Activated T-cell treated with anti-CD3 and anti-CD28 coated beads, Interleukin-2, amount 50 U/mL, for 72 hours (primary cell): Measurements from ENCODE around the gene GRIN1. TPM values are rescaled to one million over a fixed set of nuclear protein-coding genes. Genes with fewer than 3 reads are reported as not detected.

Experiments
- ATAC-seq, 2 donors: fragments of 150-1000 bp; cut with Tn5 transposase; replicated peaks in 1 of 2; 2 replicates each; pipeline ENCODE4 v1.10.0; 2021; ENCODE audit warnings: moderate library complexity in 2 of 2, mild to moderate bottlenecking in 1 of 2
- DNase-seq, 2 donors: peaks; one replicate each; pipeline ENCODE4 v3.0.0; 2021 to 2022; ENCODE audit warnings: mixed read lengths in 1 of 2
- H3K27ac Mint-ChIP-seq: one replicate; pipeline ENCODE4 v1.8.0; 2022; ENCODE audit warnings: mild to moderate bottlenecking, moderate library complexity, mixed read lengths
- H3K27me3 Mint-ChIP-seq: one replicate; pipeline ENCODE4 v1.8.0; 2022; ENCODE audit warnings: low read depth, mixed read lengths
- H3K36me3 Mint-ChIP-seq, 2 donors: one replicate each; pipeline ENCODE4 v1.8.0; 2022; ENCODE audit warnings: mixed read lengths in 2 of 2, mild to moderate bottlenecking in 1 of 2; ENCODE audit not compliant: insufficient read depth in 2 of 2
- H3K4me1 Mint-ChIP-seq: one replicate; pipeline ENCODE4 v1.8.0; 2022; ENCODE audit warnings: low read depth, mixed read lengths
- H3K4me3 Mint-ChIP-seq, 2 donors: one replicate each; pipeline ENCODE4 v1.8.0; 2022; ENCODE audit warnings: mild to moderate bottlenecking in 2 of 2, mixed read lengths in 2 of 2, moderate library complexity in 2 of 2
- H3K9me3 Mint-ChIP-seq, 2 donors: one replicate each; pipeline ENCODE4 v1.8.0; 2022; ENCODE audit warnings: mixed read lengths in 2 of 2
- total RNA-seq, 2 donors: library from RNA; stranded (reverse); gene quantifications; one replicate each; pipeline ENCODE4 v1.2.3, GENCODE V29; 2022

Gene GRIN1
- total RNA-seq, 2 donors from 2014 or later = 0.38 to 1.2 TPM

- ATAC-seq (no peak), DNase-seq (no peak)
- Mint-ChIP-seq H3K4me3 (no peak overlapping the region), H3K27ac (no peak overlapping the region), H3K4me1 (peaks cover 6% of the 10 kb centered on the region), H3K27me3 (peaks cover 27% of the 10 kb centered on the region), H3K9me3 (no peaks in the 10 kb centered on the region), H3K36me3 (no peaks in the 10 kb centered on the region)
Observed at GRCh38 chr9:137171149-137171900, 32.4 kb downstream of the GRIN1 start.

- H3K27me3 Mint-ChIP-seq = peaks cover 21% of the 10 kb centered on the region
- DNase-seq (no peak), ATAC-seq (no peak)
- no peak overlapping the region for H3K4me3 Mint-ChIP-seq
- no peaks in the 10 kb centered on the region for H3K9me3 Mint-ChIP-seq
- peaks cover 6% of the 10 kb centered on the region for H3K4me1 Mint-ChIP-seq
- H3K27ac Mint-ChIP-seq = no peak overlapping the region
- no peaks in the 10 kb centered on the region for H3K36me3 Mint-ChIP-seq
Observed at GRCh38 chr9:137172901-137173795, 34.2 kb downstream of the GRIN1 start.

GRCh38 chr9:137173796-137174664 is 35.1 kb downstream of the GRIN1 start:
- DNase-seq = no peak
- peaks cover 21% of the 10 kb centered on the region for H3K27me3 Mint-ChIP-seq
- ATAC-seq = no peak
- H3K9me3 Mint-ChIP-seq = no peaks in the 10 kb centered on the region
- no peaks in the 10 kb centered on the region for H3K36me3 Mint-ChIP-seq
- H3K4me1 Mint-ChIP-seq = peaks cover 6% of the 10 kb centered on the region
- H3K27ac Mint-ChIP-seq = no peak overlapping the region
- no peak overlapping the region for H3K4me3 Mint-ChIP-seq

GRCh38 chr9:137174722-137175293 is 35.9 kb downstream of the GRIN1 start:
- H3K36me3 Mint-ChIP-seq = no peaks in the 10 kb centered on the region
- no peaks in the 10 kb centered on the region for H3K9me3 Mint-ChIP-seq
- no peak overlapping the region for H3K4me3 Mint-ChIP-seq
- ATAC-seq (peak in 1 of 2 donors; percentile 10), DNase-seq (no peak)
- peaks cover 21% of the 10 kb centered on the region for H3K27me3 Mint-ChIP-seq
- peaks cover 6% of the 10 kb centered on the region for H3K4me1 Mint-ChIP-seq
- H3K27ac Mint-ChIP-seq = no peak overlapping the region

GRCh38 chr9:137175345-137175961 is 36.5 kb downstream of the GRIN1 start:
- Mint-ChIP-seq H3K4me3 (no peak overlapping the region), H3K36me3 (no peaks in the 10 kb centered on the region), H3K4me1 (peaks cover 6% of the 10 kb centered on the region), H3K27me3 (peaks cover 16% of the 10 kb centered on the region), H3K27ac (no peak overlapping the region), H3K9me3 (no peaks in the 10 kb centered on the region)
- ATAC-seq = no peak
- no peak for DNase-seq

- Mint-ChIP-seq H3K4me1 (peaks cover 6% of the 10 kb centered on the region), H3K36me3 (no peaks in the 10 kb centered on the region), H3K9me3 (no peaks in the 10 kb centered on the region), H3K27ac (no peak overlapping the region), H3K27me3 (peaks cover 10% of the 10 kb centered on the region), H3K4me3 (no peak overlapping the region)
- peak; percentile 38 to 39 for ATAC-seq
- DNase-seq = peak in 1 of 2 donors; percentile 33
Observed at GRCh38 chr9:137176302-137177182, 37.6 kb downstream of the GRIN1 start.

- H3K36me3 Mint-ChIP-seq = peaks cover 3% of the 10 kb centered on the region in 2 donors
- H3K9me3 Mint-ChIP-seq = no peaks in the 10 kb centered on the region
Observed at GRCh38 chr9:137178201-137178938, 39.4 kb downstream of the GRIN1 start.

GRCh38 chr9:137178939-137179630 is 40.1 kb downstream of the GRIN1 start:
- H3K4me1 Mint-ChIP-seq = no peaks in the 10 kb centered on the region
- no peaks in the 10 kb centered on the region for H3K9me3 Mint-ChIP-seq
- no peaks in the 10 kb centered on the region for H3K27me3 Mint-ChIP-seq
- ATAC-seq (no peak), DNase-seq (no peak)
- H3K4me3 Mint-ChIP-seq = no peak overlapping the region
- H3K27ac Mint-ChIP-seq = no peak overlapping the region
- peaks cover 3% of the 10 kb centered on the region in 2 donors for H3K36me3 Mint-ChIP-seq

More at GRCh38 chr9:137178201-137178938, 39.4 kb downstream of the GRIN1 start:
- Mint-ChIP-seq H3K27ac (no peak overlapping the region), H3K27me3 (peaks cover 3% of the 10 kb centered on the region), H3K4me1 (peaks cover 3% of the 10 kb centered on the region), H3K4me3 (no peak overlapping the region)
- ATAC-seq (no peak), DNase-seq (no peak)

GRCh38 chr9:137179761-137180160 is 40.8 kb downstream of the GRIN1 start:
- no peak for ATAC-seq
- Mint-ChIP-seq H3K9me3 (no peaks in the 10 kb centered on the region), H3K4me1 (no peaks in the 10 kb centered on the region), H3K27me3 (no peaks in the 10 kb centered on the region), H3K27ac (no peak overlapping the region), H3K4me3 (no peak overlapping the region), H3K36me3 (peaks cover 3 to 7% of the 10 kb centered on the region in 2 donors)
- no peak for DNase-seq

GRCh38 chr9:137180491-137180890 is 41.5 kb downstream of the GRIN1 start:
- Mint-ChIP-seq H3K4me3 (no peak overlapping the region), H3K27ac (no peak overlapping the region), H3K36me3 (peaks cover 3 to 7% of the 10 kb centered on the region in 2 donors), H3K27me3 (no peaks in the 10 kb centered on the region), H3K4me1 (no peaks in the 10 kb centered on the region), H3K9me3 (no peaks in the 10 kb centered on the region)
- ATAC-seq (no peak), DNase-seq (no peak)
